Amygdala (tissue), 56 donors: ENCODE data around the gene EDARADD.
"Not testable (repeated sequence)": the region's sequence is repeated elsewhere in the genome, so short reads cannot be mapped to it uniquely, and the experiment has no call there.

Experiments used
- DNase-seq, 56 donors: peaks; one replicate each; lab custom pipeline; 2025; lab: John Stamatoyannopoulos, UW

The EDARADD gene

DNA sequence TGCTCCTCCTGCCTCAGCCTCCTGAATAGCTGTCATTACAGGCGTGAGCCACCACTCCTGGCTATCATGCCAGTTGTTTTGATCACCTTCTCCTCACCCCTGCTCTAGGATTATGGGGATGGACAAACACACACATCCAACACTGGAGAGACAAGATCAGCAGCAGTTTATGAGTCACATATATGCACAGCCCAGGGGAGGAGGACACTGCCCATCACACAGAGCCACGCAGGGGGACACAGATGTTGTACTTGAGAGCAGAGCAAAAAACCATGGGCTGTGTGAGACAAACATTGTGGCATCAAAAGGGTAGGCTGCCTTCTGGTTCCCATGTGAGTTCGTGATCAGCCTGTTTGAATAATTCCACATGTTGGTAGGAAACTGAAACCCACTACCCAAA lies 32.1 kb downstream of the EDARADD start:
- DNase-seq = no peak

DNA sequence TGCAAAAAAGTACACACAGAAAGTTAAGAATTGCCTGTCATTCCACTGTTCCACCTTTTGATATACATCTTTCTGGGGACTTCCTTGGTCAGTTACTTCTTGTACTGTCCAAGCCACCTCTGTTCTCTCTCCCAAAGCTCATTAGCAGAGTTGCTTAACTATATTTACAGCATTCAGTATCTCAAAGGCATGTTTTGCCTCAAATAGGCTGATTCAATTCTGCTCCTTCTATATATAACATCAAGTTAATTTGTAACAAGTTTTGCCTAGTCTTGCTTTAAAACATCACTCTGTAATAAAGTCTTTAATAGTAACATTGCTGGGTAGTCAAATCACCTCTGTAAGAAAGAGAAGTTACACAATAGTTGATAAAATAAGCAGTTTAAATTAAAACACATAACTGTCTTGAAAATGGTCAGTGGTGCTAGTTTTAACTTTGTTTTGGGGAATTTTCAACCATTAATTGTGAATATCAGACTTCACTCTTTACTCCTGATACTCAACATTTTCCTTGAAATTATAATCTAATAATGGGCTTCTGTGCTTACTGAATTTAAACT lies 35.7 kb downstream of the EDARADD start:
- DNase-seq = no peak

- DNase-seq = no peak
Measured at GRCh38 chr1:236433819-236434315, 39.8 kb downstream of the EDARADD start.

DNA sequence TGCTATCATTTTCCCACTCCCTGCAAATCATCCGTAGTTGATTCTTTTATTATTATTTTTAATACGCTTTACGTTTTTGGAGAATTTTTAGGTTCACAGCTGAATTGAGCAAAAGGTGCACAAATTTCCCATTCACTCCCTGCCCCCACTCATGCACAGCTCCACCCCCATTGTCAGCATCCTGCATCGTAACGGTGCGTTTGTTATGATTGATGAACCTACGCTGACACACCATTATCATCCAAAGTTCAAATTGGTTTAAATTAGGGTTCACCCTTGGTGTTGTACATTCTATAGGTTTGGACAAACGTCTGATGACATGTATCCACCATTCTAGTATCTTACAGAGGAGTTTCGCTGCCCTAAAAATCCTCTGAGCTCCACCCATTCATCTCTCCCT lies 44.5 kb downstream of the EDARADD start:
- no peak for DNase-seq

DNA sequence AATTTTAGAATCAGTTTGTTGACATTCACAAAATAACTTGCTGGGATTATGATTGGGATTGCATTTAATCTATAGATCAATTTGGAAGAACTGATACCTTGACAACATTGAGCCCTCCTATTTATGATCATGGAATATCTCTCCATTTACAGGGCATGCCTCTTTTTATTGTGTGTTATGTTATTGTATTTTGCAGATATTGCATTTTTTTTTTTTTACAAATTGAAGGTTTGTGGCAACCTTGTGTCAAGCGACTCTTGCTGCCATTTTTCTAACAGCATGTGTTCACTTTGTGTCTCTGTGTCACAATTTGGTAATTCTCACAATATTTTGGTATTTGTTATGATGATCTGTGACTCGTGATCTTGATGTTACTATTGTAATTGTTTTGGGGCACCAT lies 46.3 kb downstream of the EDARADD start:
- DNase-seq = no peak

GRCh38 chr1:236450779-236451178 lies 56.7 kb downstream of the EDARADD start:
- no peak for DNase-seq

DNA sequence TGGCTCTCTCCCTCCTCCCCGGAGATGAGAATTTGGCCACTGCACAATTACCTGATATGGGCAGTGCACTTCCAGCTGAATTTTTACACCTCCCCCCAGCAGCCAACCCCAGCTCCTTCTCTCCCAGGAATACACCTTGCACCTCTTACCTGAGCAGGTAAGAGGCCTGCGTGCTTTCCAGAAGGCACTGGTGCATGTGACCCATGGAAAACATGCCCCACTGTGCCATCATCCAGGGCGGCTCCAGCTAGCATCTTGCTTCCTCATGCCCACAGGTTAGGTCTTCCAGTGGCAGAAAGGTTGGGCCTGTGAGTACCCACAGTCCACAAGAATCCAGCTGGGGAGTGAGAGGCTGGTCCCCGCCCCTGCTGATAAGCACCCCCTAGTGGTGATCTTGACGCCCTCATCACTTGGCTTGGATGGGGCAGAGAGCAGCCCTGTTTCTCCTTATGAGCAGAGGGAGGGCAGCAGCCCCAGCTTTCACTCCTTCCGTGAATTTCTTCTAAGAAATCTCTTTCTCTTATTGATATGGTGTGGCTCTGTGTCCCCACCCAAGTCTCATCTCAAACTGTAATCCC lies 57.8 kb downstream of the EDARADD start:
- DNase-seq = no peak

DNA sequence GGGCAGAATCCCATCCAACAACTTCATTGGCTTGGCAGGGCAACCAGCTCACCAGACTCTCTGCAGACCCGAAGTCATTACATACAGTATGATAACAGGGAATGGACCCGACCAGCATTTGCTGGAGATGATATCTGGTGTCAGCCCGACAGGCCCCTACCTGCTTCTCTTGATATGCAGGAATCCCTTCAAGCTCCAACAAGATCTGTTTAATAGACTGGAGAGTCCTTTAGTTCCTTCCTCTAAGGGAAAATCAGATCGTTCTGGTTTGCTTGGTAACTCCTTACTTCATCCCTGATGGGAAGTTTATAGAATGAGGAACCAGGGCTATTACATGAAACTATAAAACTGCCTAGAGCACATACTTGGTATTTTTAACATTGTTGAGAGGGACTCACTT lies 61.2 kb downstream of the EDARADD start:
- DNase-seq = no peak

GRCh38 chr1:236457775-236458174 lies 63.7 kb downstream of the EDARADD start:
- DNase-seq = no peak

DNA sequence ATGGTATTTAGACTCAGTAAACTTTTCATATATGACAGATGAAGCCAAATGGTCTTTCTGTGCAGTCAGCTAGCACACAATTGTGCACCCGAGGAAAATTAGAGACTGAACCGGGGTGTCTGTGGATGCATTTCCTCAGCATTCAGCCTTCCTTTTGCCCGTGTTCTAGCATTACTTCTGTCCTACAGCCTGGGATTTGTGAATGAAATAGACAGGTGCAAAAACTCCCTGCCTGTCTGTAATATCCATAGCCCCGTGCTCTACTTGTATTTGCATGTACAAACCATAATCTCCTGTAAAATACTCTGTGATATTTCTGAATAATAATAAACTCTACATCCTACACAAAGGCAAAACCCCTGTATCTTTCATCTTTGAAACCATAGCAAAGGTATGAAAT lies 64.9 kb downstream of the EDARADD start:
- no peak for DNase-seq

- DNase-seq = no peak
Measured at GRCh38 chr1:236460103-236460502, 66.0 kb downstream of the EDARADD start.

DNA sequence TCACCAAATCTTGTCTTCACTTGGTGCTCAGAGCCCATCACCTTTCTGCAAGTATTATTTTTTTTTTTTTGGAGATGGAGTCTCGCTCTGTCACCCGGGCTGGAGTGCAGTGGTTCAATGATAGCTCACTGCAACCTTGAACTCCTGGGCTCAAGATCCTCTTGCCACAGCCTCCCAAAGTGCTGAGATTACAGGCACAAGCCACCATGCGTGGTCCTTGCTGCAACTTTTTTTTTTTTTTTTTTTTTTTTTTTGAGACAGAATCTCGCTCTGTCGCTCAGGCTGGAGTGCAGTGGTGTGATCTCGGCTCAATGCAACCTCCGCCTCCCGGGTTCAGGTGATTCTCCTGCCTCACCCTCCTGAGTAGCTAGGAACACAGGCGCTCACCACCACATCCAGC lies 70.1 kb downstream of the EDARADD start:
- DNase-seq = not testable (repeated sequence)

GRCh38 chr1:236465231-236465958 lies 71.3 kb downstream of the EDARADD start:
- no peak for DNase-seq

- no peak for DNase-seq
Measured at GRCh38 chr1:236465959-236466303, 71.8 kb downstream of the EDARADD start.

DNA sequence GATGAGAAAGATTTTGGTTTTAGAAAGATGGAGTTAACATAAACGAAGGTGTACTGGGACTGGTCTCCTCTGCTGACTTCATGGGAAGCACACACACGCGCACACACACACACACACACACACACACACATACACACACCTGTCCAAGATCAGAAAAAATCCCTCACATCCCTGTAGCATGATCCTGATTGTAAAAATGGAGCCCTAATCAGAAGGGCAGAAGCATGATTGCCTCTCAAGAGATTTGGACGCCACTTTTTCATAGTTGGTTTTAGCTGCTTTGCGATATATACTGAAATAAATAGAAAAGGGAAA lies 73.2 kb downstream of the EDARADD start:
- DNase-seq = no peak

GRCh38 chr1:236468625-236469024 lies 74.5 kb downstream of the EDARADD start:
- no peak for DNase-seq

- DNase-seq = no peak
Measured at GRCh38 chr1:236469466-236469865, 75.4 kb downstream of the EDARADD start.

- DNase-seq = no peak
Measured at GRCh38 chr1:236471096-236471495, 77.0 kb downstream of the EDARADD start.

GRCh38 chr1:236471653-236472052 lies 77.6 kb downstream of the EDARADD start:
- DNase-seq = no peak

DNA sequence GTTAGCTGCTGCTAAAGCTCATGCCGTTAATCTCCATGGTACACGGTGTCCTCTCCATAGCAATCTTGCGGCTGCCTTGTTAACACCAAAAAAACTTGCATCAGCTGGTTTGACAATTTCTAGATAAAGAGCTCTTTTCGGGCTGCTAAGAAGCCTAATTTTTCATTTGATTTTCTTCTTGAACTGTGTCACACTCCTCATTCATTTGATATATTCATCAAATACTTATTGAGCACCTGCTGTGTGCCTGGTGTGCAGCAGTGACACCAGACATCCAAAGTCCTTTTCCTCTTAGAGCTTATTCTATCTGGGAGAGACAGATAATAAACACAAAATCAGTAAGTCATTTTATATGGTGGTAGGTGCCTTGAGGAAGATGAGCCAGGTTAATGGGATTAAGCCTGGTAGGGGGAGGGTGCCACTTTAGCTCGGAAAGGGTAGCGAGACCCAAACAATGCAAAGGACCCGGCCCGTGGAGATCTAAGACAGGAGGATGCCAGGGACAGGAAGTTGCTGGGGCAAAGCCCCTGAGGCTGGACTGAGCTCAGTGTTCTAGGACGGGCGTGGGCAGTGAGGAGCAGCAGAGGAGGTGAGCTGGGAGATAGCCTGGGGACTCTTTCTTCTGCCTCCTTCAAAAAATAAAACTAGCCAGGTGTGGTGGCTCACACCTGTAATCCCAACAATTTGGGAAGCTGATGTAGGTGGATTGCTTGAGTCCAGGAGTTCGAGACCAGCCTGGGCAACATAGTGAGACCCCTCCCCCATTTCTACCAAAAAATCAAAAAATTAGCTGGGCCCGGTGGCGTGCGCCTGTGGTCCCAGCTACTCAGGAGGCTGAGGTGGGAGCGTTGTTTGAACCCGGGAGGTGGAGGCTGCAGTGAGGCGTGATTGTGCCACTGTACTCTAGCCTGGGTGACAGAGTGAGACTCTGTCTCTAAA lies 79.0 kb downstream of the EDARADD start:
- DNase-seq = no peak

- DNase-seq = no peak
Measured at GRCh38 chr1:236476019-236476418, 81.9 kb downstream of the EDARADD start.
